GM19455 (cell line): ENCODE results near the gene CCDC28B.
A peak's percentile ranks its signal among the peaks of the same experiment; 100 is the strongest.

Experiments
- ATAC-seq: cut with Tn5 transposase; IDR thresholded peaks from one replicate; pipeline ENCODE4 v1.9.1; 2021; ENCODE audit not compliant: unreplicated experiment

Gene CCDC28B

GRCh38 chr1:32249831-32250525 is 49.6 kb downstream of the CCDC28B start:
- peak; percentile 42 for ATAC-seq

GRCh38 chr1:32250893-32251716 is 50.7 kb downstream of the CCDC28B start, which contains the start of gene LCK:
LCK (plus strand) TSS chr1:32251265; CDS start chr1:32274330, 23,065 bp downstream.
- no peak for ATAC-seq
